NCI-H2029 (cell line): ENCODE data around the gene CXCR5.
"Not testable (repeated sequence)": the region's sequence is repeated elsewhere in the genome, so short reads cannot be mapped to it uniquely, and the experiment has no call there.

ENCODE experiments used
- DNase-seq: peaks from one replicate; lab custom pipeline; 2025; lab: John Stamatoyannopoulos, UW

Gene CXCR5

GRCh38 chr11:118883368-118884071 lies at the start of gene CXCR5:
Gene CXCR5 (plus strand): TSS chr11:118883892. CDS start chr11:118883942, 50 bp downstream.
- no peak for DNase-seq

GRCh38 chr11:118834427-118835028 lies 49.2 kb upstream of the CXCR5 start:
- no peak for DNase-seq

DNA sequence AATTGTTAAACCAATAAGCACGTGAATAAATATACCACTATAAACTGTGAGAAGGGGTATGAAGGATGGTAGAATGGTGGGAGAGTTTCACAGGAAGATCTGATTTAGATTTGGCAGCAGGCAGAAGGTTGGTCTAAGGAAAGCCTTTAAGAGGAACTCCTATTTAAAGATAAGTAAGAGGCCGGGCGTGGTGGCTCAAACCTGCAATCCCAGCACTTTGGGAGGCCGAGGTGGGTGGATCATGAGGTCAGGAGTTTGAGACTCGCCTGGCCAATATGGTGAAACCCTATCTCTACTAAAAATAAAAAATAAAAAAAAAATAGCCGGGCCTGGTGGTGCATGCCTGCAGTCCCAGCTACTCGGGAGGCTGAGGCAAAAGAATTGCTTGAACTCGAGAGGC lies 45.8 kb upstream of the CXCR5 start:
- DNase-seq, result no peak

GRCh38 chr11:118838905-118839553 lies 44.7 kb upstream of the CXCR5 start:
- no peak for DNase-seq

GRCh38 chr11:118841469-118842242 lies 42.0 kb upstream of the CXCR5 start:
- no peak for DNase-seq

DNA sequence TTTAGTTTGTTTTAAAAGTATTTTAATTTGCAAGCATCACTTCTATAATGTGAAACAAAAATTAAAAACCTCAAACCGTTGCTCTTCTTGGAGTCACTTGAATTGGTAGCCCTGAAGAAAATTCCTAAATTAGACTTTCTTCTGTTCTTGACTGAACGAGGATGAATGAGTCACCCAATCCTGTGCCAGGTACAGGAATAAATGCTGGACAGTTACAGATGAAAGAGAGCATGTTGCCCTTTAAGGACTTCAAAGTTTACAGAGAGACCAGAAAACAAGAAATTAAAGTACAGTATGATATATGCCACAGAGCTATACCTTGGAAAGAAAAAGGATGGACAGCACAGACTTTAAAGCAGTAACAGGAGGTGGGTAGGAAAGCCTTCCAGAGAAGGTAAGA lies 41.3 kb upstream of the CXCR5 start:
- DNase-seq, result no peak

DNA sequence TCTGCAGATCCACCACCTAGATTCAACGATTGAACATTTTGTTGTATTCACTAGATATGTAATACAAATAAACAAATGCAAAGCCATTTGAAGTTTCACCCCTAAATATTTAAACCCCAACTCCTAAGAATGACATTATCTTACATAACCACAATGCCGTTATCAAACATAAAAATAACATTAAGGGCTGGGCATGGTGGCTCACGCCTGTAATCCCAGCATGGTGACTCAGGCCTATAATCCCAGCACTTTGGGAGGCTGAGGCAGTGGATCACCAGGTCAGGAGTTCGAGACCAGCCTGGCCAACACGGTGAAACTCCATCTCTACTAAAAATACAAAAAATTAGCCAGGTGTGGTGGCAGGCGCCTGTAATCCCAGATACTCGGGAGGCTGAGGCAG lies 40.8 kb upstream of the CXCR5 start:
- not testable (repeated sequence) for DNase-seq

DNA sequence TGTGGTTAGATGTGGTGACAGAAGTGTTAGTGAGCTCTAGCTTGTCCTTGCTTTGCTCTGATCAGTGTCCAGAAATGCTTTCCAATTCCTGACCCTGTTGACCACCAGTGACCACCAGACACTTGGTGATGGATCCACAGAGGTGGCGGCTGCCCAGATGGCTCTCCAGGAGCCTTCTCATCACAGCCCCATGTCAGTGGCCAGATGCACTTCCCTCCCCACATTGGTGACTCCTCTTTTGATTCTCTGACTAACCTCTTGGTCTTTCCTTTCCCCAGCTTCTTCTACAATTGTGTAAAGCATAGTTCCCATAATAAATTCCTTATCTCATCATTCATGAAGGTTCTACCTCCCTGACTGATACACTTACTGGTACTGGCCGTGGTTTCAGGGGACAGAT lies 40.1 kb upstream of the CXCR5 start:
- DNase-seq, result no peak

DNA sequence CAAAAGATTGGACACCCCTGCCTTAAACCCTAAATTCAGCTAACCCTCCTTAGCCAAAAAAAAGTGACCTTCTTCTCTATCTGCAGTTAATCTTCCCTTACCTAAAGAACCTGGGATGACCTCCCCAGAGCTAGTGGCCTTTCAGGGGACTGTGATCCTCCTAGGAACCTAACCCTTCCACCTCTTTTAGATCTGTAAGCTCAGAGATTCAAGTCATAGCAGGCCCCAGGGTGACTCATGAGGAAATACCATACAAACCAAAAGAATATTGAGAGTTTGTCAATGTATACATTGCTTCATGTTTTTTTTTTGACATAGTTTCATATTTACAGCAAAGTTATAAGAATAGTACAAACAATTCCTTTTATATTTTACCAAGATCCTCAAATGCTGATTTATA lies 38.3 kb upstream of the CXCR5 start:
- DNase-seq, result no peak

- DNase-seq, result no peak
Measured at GRCh38 chr11:118846181-118846935, 37.3 kb upstream of the CXCR5 start.

DNA sequence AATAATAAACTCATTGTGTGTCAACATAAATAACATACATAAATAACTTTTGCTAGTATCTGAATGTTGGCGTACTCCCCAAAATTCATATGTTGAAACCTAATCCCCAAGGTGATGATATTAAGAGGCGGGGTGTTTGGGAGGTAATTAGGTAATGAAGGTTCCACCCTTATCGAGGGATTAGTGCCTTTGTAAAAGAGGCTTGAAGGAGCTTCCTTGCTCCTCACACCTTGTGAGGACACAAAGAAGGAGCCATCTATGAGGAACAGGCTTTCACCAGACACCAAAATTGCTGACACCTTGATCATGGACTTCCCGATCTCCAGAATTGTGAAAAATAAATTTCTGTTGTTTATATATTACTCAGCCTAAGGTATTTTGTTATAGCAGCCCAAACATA lies 33.9 kb upstream of the CXCR5 start:
- no peak for DNase-seq

- DNase-seq, result no peak
Measured at GRCh38 chr11:118851970-118852369, 31.7 kb upstream of the CXCR5 start.

GRCh38 chr11:118853678-118854077 lies 30.0 kb upstream of the CXCR5 start:
- DNase-seq, result no peak

GRCh38 chr11:118856314-118856713 lies 27.4 kb upstream of the CXCR5 start:
- DNase-seq, result no peak

DNA sequence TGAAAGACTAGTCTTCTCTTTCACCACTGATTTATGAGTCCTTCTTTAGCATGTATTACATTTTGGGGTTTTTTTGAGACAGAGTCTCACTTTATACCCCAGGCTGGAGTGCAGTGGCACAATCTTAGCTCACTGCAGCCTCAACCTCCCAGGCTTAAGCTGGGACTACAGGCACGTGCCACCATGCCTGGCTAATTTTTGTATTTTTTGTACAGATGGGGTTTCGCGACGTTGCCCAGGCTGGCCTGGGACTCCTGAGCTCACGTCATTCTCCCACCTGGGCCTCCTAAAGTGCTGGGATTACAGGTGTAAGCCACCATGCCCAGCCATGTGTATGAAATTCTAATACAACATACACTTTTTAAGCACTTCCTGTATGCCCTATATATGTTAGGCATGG lies 26.3 kb upstream of the CXCR5 start:
- DNase-seq, result no peak

DNA sequence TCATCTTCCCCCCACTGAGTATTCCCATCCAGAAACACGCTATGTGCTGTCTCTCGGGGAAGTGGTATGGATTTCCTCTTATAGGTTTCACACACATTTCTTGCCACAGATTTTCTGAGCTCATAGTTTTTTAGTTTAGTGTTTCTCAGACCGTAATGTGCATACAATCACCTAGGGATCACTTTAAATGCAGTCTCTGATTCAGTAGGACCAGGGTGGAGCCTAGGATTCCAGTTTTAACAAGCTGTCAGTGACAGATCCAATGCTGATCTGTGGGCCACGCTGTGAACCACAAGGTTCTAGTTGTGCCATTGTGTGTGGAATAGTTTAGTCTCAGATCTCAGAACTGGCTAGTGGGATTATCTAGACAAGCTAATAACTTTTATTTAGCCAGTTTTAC lies 23.7 kb upstream of the CXCR5 start:
- DNase-seq, result no peak

- DNase-seq, result no peak
Measured at GRCh38 chr11:118868659-118869058, 15.0 kb upstream of the CXCR5 start.

- no peak for DNase-seq
Measured at GRCh38 chr11:118870396-118871343, 13.0 kb upstream of the CXCR5 start.

- DNase-seq, result no peak
Measured at GRCh38 chr11:118872403-118872821, 11.3 kb upstream of the CXCR5 start.

DNA sequence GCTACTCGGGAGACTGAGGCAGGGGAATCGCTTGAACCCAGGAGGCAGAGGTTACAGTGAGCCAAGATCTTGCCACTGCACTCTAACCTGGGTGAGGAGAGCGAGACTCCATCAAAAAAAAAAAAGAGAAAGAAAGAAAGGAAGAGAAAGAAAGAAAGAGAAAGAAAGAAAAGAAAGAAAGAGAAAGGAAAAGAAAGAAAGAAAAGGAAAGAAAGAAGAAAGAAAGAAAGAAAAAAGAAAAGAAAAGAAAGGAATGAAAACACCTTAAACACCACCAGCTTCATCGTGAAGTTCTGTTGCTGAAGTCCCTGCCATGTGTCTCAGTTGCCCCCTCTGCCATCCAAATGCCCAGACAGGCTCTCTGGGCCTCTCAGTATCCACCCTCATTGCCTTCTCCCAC lies 9.9 kb upstream of the CXCR5 start:
- DNase-seq, result no peak

- DNase-seq, result no peak
Measured at GRCh38 chr11:118876286-118876685, 7.4 kb upstream of the CXCR5 start.
